ENCODE data around the gene TENM3. TPM values are rescaled to one million over a fixed set of nuclear protein-coding genes. Genes with fewer than 3 reads are reported as not detected.

TENM3 gene
- total RNA-seq, 1 experiment from 2014 or later, result 71.0 TPM

GRCh38 chr4:182616476-182616875, 373.3 kb downstream of the TENM3 start (continued):
- TF ChIP-seq HMGXB4 (CRISPR knock-in tag; IDR thresholded peaks at IDR 0.05) (no peak), ZNF532 (CRISPR knock-in tag; IDR thresholded peaks at IDR 0.05; ENCODE audit: borderline replicate concordance) (no peak), TEAD4 (CRISPR knock-in tag; IDR thresholded peaks at IDR 0.05) (no peak), ZNF263 (CRISPR knock-in tag; IDR thresholded peaks at IDR 0.05; ENCODE audit: low read depth) (no peak), ZBTB43 (CRISPR knock-in tag; IDR thresholded peaks at IDR 0.05) (no peak), JAZF1 (CRISPR knock-in tag; IDR thresholded peaks at IDR 0.05) (no peak), FOXJ3 (CRISPR knock-in tag; IDR thresholded peaks at IDR 0.05; ENCODE audit: borderline replicate concordance) (no peak), ZNF317 (CRISPR knock-in tag; IDR thresholded peaks at IDR 0.05; ENCODE audit: borderline replicate concordance, low read depth) (no peak), USF2 (CRISPR knock-in tag; IDR thresholded peaks at IDR 0.05) (no peak)

GRCh38 chr4:182619660-182620059, 376.5 kb downstream of the TENM3 start:
- Mint-ChIP-seq H3K27me3 (ENCODE audit: low read depth) (no peaks in the 10 kb centered on the region), H3K9me3 (peaks cover under 1% of the 10 kb centered on the region; the same call in 1 of the 2 replicates), H3K27ac (peak overlapping the region; percentile 77), H3K36me3 (peaks cover 10% of the 10 kb centered on the region), H3K4me1 (peaks cover 14% of the 10 kb centered on the region), H3K4me3 (no peak overlapping the region)
- DNase-seq (ENCODE audit: low spot score) (no peak), ATAC-seq (no peak)
- CTCF ChIA-PET, result no interaction called here
- POLR2A ChIA-PET, result no interaction called here
- TF ChIP-seq ZNF423 (CRISPR knock-in tag; IDR thresholded peaks at IDR 0.05) (no peak), ZMAT4 (CRISPR knock-in tag; IDR thresholded peaks at IDR 0.05) (no peak), NR1H2 (CRISPR knock-in tag; IDR thresholded peaks at IDR 0.05) (no peak), ERG (CRISPR knock-in tag; IDR thresholded peaks at IDR 0.05) (no peak), NR3C1 (CRISPR knock-in tag; conservative IDR thresholded peaks at IDR 0.05; ENCODE audit: low read depth) (no peak), NFATC4 (CRISPR knock-in tag; IDR thresholded peaks at IDR 0.05) (no peak), TP53 (CRISPR knock-in tag; IDR thresholded peaks at IDR 0.05) (no peak), JUN (CRISPR knock-in tag; IDR thresholded peaks at IDR 0.05) (no peak), ZNF425 (CRISPR knock-in tag; conservative IDR thresholded peaks at IDR 0.05) (no peak), HMGXB4 (CRISPR knock-in tag; IDR thresholded peaks at IDR 0.05) (no peak), NR2C2 (CRISPR knock-in tag; IDR thresholded peaks at IDR 0.05) (no peak), FOXJ3 (CRISPR knock-in tag; IDR thresholded peaks at IDR 0.05; ENCODE audit: borderline replicate concordance) (no peak), ESRRA (CRISPR knock-in tag; IDR thresholded peaks at IDR 0.05; ENCODE audit: borderline replicate concordance) (no peak)
